Measurements from ENCODE around the gene RIMKLB.

DNA sequence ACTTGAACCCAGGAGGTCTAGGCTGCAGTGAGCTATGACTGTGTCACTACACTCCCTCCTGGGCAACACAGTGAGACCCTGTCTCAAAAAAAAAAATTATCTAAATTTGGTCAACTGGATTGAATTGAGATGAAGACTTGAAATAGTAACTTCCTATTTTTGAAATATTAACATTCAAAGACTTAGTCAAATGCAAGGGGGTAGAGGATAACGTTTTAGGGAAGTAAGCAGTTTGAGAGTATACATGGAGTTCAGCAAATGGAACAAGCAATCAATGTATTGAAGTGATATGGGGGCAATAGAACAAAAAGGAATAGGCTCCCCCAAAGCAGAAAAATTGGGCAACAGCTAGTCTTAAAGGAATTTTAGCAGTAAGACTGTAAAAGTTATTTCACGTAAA lies 30.5 kb upstream of the RIMKLB start:
- TF ChIP-seq, protein P1, sequence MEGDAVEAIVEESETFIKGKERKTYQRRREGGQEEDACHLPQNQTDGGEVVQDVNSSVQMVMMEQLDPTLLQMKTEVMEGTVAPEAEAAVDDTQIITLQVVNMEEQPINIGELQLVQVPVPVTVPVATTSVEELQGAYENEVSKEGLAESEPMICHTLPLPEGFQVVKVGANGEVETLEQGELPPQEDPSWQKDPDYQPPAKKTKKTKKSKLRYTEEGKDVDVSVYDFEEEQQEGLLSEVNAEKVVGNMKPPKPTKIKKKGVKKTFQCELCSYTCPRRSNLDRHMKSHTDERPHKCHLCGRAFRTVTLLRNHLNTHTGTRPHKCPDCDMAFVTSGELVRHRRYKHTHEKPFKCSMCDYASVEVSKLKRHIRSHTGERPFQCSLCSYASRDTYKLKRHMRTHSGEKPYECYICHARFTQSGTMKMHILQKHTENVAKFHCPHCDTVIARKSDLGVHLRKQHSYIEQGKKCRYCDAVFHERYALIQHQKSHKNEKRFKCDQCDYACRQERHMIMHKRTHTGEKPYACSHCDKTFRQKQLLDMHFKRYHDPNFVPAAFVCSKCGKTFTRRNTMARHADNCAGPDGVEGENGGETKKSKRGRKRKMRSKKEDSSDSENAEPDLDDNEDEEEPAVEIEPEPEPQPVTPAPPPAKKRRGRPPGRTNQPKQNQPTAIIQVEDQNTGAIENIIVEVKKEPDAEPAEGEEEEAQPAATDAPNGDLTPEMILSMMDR (conservative IDR thresholded peaks at IDR 0.05 in 1 of 2, IDR thresholded peaks at IDR 0.05 in 1 of 2; ENCODE audit: low read depth in 1 of 2, low read length in 2 of 2), result no peak
- TF ChIP-seq EZH2 (IDR thresholded peaks at IDR 0.05; ENCODE audit: low read length, missing control alignments), result no peak

All from fibroblast of lung (primary cell).